Measurements from ENCODE around the gene ZNF217.
"Not testable (repeated sequence)": the region's sequence is repeated elsewhere in the genome, so short reads cannot be mapped to it uniquely, and the experiment has no call there.

The ZNF217 gene

DNA sequence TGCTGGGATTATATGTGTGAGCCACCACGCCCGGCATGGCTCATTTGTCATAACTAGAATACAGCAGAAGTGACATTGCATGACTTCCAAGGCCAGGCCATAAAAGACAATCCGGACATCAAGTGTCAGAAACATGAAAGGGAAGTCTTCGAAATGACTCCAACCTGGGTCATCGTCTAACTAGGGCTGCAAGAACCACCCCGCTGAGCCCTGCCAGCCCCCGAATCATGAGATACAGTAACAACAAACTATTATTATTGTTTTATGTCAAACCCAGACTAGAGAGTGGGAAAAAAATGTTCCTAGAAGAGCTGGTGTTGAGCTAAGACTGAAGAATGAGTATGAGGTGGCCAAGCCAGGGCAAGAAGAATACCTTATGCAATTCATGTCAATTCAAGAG is 59.6 kb downstream of the ZNF217 start:
- DNase-seq (ENCODE audit: low read depth in 2 of 3, low spot score in 2 of 3), result no peak

DNA sequence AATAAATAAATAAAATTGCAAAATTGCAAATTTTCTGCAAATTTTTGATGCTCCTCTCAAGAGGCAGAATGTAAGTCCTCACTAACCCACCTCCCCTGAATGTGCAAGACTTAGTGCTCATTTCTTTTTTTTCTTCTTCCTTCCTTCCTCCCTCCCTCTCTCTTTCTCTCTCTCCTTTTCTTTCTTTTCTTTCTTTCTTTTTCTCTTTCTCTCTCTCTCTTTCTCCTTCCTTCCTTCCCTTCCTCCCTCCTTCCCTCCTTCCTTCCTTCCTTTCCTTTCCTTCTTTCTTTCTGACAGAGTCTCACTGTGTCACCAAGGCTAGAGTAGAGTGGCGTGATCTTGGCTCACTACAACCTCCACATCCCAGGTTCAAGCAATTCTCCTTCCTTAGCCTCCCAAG is 60.1 kb downstream of the ZNF217 start:
- DNase-seq (ENCODE audit: low read depth in 2 of 3, low spot score in 2 of 3), result no peak

DNA sequence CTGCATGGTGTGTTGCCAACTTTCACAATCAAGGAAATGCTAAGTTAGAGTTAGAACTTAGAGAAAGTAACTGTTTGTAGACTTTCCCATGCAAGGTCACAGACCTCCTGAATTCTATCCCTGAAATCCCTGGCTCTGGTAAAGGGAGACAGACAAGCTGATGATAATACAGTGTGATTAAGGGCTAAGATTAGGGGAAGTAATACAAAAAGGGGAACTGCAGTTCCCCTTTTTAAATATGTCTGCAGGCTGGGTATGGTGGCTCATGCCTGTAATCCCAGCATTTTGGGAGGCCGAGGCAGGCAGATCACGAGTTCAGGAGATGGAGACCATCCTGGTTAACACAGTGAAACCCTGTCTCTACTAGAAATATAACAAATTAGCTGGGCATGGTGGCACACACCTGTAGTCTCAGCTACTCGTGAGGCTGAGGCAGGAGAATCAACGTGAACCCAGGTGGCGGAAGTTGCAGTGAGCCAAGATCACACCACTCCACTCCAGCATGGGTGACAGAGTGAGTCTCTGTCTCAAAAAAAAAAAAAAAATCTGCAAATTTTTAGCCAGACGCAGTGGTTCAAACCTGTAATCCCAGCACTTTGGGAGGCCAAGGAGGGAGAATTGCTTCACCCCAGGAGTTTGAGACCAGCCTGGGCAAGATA is 60.9 kb downstream of the ZNF217 start:
- DNase-seq (ENCODE audit: low read depth in 2 of 3, low spot score in 2 of 3), result not testable (repeated sequence)

DNA sequence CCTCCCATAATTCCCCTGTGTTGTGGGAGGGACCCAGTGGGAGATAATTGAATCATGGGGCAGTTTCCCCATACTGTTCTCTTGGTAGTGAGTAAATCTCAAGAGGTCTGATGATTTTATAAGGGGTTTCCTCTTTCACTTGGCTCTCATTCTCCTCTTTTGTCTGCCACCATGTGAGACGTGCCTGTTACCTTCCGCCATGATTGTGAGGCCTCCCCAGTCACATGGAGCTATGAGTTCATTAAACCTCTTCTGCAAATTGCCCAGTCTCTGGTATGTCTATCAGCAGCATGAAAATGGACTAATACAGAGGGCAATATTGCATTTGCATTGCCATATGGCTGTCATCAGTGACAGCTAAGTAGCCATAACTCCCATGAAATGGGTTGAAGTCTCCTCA is 63.2 kb downstream of the ZNF217 start:
- DNase-seq (ENCODE audit: low read depth in 2 of 3, low spot score in 2 of 3), result no peak

DNA sequence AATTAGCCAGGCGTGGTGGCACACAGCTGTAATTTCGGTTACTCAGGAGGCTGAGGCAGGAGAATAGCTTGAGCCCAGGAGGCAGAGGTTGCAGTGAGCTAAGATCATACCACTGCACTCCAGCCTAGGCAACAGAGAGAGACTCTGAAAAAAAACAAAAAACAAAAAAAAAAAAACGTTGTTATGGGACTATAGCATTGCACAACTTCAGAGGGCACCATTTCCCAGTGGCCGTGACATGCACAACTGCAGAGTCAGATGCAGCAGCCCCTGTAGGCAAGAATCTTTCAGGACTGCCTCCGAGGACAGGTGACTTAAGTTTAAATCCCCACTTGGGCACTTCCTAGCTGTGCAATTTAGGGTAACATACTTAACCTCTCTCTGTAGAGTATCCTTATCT is 64.0 kb downstream of the ZNF217 start:
- no peak for DNase-seq (ENCODE audit: low read depth in 2 of 3, low spot score in 2 of 3)

DNA sequence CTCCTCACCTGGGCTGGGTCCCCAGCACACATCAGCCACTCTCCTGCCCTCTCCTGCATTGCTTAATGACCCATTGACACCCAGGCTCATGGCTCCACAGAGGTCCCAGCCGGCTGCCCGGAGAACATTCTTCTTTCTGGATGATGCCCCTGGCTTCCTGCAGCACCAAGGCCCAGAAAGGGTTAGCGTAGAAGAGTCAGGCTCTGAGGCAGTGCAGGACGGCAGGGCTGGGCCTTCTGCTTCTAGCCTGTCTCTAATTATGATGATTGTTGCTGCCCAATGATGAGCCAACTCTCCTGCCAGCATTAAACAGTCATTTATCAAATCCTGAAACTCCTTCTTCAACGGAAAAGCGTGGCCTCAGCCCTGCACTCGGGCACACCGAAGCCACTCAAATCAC is 66.4 kb downstream of the ZNF217 start:
- DNase-seq (ENCODE audit: low read depth in 2 of 3, low spot score in 2 of 3), result no peak

DNA sequence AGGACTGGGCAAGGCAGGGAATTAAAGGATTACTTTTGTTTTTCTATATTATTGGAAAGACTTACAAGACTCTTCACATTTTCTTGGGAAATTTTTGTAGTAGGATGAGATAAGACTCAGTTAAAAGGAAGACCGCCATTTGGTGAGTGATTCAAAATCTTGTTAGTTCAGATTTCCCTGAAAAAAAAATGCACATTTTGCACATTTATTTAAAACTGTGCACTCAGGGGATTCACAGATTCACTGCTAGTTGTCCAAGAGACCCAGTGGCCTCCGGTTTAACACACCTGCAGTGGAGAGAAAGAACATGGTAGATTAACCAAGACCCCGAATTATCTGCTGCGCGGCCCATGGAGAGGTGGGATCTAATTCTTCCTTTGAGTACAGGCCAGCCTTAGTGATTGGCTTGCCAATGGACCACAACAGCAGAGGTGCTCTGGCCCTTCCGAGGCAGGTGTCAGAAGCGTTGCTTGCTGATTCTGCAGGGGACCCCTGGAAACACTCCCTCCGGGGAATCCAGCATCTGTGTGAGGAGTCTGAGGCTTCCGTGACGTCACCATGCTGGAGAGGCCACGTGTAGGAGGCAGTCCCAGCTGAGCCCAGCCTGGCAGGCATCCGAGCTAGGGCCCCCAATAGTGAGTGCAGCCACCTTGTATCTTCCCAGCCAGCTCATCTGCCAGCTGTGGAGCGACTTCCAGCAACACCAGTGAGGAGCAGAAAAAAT is 68.9 kb downstream of the ZNF217 start:
- no peak for DNase-seq (ENCODE audit: low read depth in 2 of 3, low spot score in 2 of 3)

DNA sequence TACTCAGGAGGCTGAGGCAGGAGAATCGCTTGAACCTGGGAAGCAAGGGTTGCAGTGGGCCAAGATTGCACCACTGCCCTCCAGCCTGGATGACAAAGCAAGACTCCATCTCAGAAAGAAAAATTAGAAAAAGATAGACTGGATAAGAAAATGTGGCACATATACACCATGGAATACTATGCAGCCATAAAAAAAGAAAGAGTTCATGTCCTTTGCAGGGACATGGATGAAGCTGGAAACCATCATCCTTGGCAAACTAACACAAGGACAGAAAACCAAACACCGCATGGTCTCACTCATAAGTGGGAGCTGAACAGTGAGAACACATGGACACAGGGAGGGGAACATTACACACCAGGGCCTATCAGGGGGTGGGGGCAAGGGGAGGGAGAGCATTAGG is 70.0 kb downstream of the ZNF217 start:
- DNase-seq (ENCODE audit: low read depth in 2 of 3, low spot score in 2 of 3), result not testable (repeated sequence)

DNA sequence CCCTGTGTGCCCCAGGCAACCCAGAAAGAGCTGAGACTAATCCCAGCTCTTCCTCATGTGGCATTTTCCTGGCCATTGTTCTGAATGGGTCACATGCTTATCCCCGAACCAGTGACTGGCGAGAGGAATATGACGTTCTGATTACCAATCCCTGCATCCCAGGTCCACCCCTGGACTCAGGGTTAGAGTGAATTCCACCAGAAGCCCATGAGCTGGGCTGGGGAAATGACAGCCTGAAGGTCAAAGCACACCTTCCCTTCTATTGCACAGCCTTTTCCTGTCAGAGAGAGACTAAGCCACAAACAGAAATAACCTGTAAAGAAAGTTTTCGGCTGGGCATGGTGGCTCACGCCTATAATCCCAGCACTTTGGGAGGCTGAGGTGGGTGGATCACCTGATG is 70.9 kb downstream of the ZNF217 start:
- DNase-seq (ENCODE audit: low read depth in 2 of 3, low spot score in 2 of 3), result no peak

DNA sequence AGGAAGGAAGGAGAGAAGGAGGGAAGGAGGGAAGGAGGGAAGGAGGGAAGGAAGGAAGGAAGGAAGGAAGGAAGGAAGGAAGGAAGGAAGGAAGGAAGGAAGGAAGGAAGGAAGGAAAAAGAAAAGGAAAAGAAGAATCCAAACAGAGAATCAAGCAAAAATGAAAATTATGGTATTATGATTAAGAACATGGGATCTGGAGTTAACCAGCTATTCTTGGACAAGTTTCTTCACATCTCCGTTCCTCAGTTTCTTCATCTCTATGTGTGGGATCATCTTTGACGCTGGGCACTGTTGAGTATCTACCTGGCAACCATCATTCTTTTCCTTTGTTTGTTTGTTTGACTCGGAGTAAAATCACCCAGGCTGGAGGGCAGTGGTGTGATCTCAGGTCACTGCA is 71.6 kb downstream of the ZNF217 start:
- no peak for DNase-seq (ENCODE audit: low read depth in 2 of 3, low spot score in 2 of 3)

DNA sequence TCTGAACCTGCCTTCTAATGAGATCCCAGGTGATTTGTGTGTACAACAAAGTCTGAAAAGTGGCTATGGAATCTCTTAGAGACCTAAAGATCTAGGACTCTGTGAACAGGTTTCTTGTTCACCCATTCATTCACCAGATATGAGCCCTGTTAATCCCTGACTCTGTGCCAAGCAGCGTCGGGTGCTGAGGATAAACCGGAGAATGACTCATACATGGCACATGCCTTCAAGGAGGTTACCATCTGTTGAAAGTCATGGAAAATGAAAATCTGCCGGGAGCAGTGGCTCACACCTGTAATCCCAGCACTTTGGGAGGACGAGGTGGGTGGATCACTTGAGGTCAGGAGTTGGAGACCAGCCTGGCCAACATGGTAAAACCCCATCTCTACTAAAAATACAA is 72.2 kb downstream of the ZNF217 start:
- DNase-seq (ENCODE audit: low read depth in 2 of 3, low spot score in 2 of 3), result not testable (repeated sequence)

DNA sequence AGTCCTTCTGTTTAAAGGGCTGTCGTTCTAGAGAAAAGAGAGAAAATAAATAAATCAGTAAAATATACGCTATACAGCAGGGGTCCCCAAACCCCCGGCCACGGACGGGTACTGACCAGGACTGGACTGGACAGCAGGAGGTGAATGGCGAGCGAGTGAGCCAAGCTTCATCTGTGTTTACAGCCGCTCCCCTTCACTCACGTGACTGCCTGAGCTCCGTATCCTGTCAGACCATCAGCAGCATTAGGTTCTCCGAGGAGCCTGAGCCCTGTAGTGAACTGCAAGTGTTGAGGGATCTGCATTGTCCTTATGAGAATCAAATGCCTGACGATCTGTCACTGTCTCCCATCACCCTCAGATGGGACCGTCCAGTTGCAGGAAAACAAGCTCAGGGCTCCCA is 76.5 kb downstream of the ZNF217 start:
- DNase-seq (ENCODE audit: low read depth in 2 of 3, low spot score in 2 of 3), result no peak

Data from activated CD8-positive, alpha-beta memory T cell treated with anti-CD3 and anti-CD28 coated beads for 48 hours (primary cell).